Upper lobe of left lung (tissue), 6 donors: ENCODE results near the gene AHSA1. TPM values are rescaled to one million over a fixed set of nuclear protein-coding genes. Genes with fewer than 3 reads are reported as not detected.

Experiments used
- ATAC-seq, 2 donors: fragments of 200-7000 bp; cut with Tn5 transposase; one replicate each; pipeline ENCODE4 v1.9.1; 2022; ENCODE audit warnings: mild to moderate bottlenecking in 2 of 2, moderate library complexity in 2 of 2; ENCODE audit not compliant: low FRiP score in 2 of 2
- DNase-seq, 2 donors: peaks; one replicate each; pipeline ENCODE4 v3.0.0-alpha.2; 2019 to 2020
- H3K27ac ChIP-seq, 4 donors: fragments of 200-600 bp; sonication (generic); one replicate each; pipeline ENCODE4 v1.5.1; 2016 to 2019
- H3K27me3 ChIP-seq, 4 donors: fragments of 200-600 bp; sonication (generic); one replicate each; pipeline ENCODE4 v1.5.1; 2017 to 2019
- H3K36me3 ChIP-seq, 4 donors: fragments of 200-600 bp; sonication (generic); one replicate each; pipeline ENCODE4 v1.5.1; 2016 to 2019
- H3K4me1 ChIP-seq, 4 donors: fragments of 200-600 bp; sonication (generic); one replicate each; pipeline ENCODE4 v1.5.1; 2018 to 2019
- H3K4me3 ChIP-seq, 4 donors: fragments of 200-600 bp; sonication (generic); one replicate each; pipeline ENCODE4 v1.5.1; 2017 to 2019; ENCODE audit warnings: mild to moderate bottlenecking in 2 of 4, moderate library complexity in 1 of 4
- H3K9me3 ChIP-seq, 4 donors: fragments of 200-600 bp; sonication (generic); one replicate each; pipeline ENCODE4 v1.5.1; 2018 to 2019
- CTCF ChIP-seq, 6 experiments: fragments of 450-650 bp in 4 of 6; fragments of 200-600 bp in 2 of 6; sonication (generic) in 2 of 6; IDR thresholded peaks; one replicate each; pipeline ENCODE4 v1.5.1; 2016 to 2019; ENCODE audit warnings: antibody characterized with exemption in 6 of 6
- EP300 ChIP-seq, 4 donors: sonication (generic); formaldehyde crosslinking; IDR thresholded peaks; one replicate each; pipeline ENCODE4 v1.5.1; 2017; ENCODE audit warnings: antibody characterized with exemption in 4 of 4, control low read depth in 2 of 4
- POLR2A ChIP-seq, 4 donors: fragments of 450-650 bp; IDR thresholded peaks; one replicate each; pipeline ENCODE4 v1.5.1; 2016 to 2017; ENCODE audit warnings: antibody characterized with exemption in 4 of 4, mild to moderate bottlenecking in 2 of 4
- POLR2AphosphoS5 ChIP-seq, 2 donors: sonication (generic); formaldehyde crosslinking; IDR thresholded peaks; one replicate each; pipeline ENCODE4 v1.5.1; 2017; ENCODE audit warnings: antibody characterized with exemption in 2 of 2
- WGBS, 2 donors: methylation state at CpG; one replicate each; pipeline ENCODE4 v1.1.5; 2017 to 2018; 5-methylcytosine and 5-hydroxymethylcytosine counted together
- total RNA-seq, 6 donors: library from RNA; depleted of rRNA in 4 of 6; stranded (reverse); fragments of >200 nt in 4 of 6; gene quantifications; one replicate each; pipeline versions ENCODE4 v1.1.0 to v1.2.1, GENCODE V29; 2016 to 2021
- donor health status: DM: no; HTN: no; CAD: no; lungs with moderate emphysema.
- donor health status: DM: no; HTN: yes; CAD: no; lungs with severe emphysema.

Gene AHSA1
- total RNA-seq, 6 donors from 2014 or later: 41.9 to 110 (median 93.3) TPM

- Histone ChIP-seq H3K36me3 (no peaks in the 10 kb centered on the region), H3K4me3 (no peak overlapping the region), H3K9me3 (no peaks in the 10 kb centered on the region), H3K4me1 (no peaks in the 10 kb centered on the region), H3K27ac (no peak overlapping the region), H3K27me3 (no peaks in the 10 kb centered on the region)
- WGBS, 2 donors: 92% methylated on average over 6 of the region's 6 CpGs
- no peak for ATAC-seq
- DNase-seq: no peak
- TF ChIP-seq POLR2AphosphoS5 (IDR thresholded peaks at IDR 0.05) (no peak), EP300 (IDR thresholded peaks at IDR 0.05) (no peak), CTCF (IDR thresholded peaks at IDR 0.05) (no peak), POLR2A (IDR thresholded peaks at IDR 0.05) (no peak)
These were observed 31.1 kb downstream of the AHSA1 start for GRCh38 chr14:77489041-77489440.

- ATAC-seq (no peak), DNase-seq (no peak)
- no peaks in the 10 kb centered on the region for H3K27me3 ChIP-seq
- no peak overlapping the region for H3K27ac ChIP-seq
- no peaks in the 10 kb centered on the region for H3K36me3 ChIP-seq
- no peak overlapping the region for H3K4me3 ChIP-seq
- 82 to 88% methylated on average over 8 of the region's 8 CpGs for WGBS, 2 donors
- H3K9me3 ChIP-seq: no peaks in the 10 kb centered on the region
- TF ChIP-seq POLR2A (IDR thresholded peaks at IDR 0.05) (no peak), POLR2AphosphoS5 (IDR thresholded peaks at IDR 0.05) (no peak), EP300 (IDR thresholded peaks at IDR 0.05) (no peak), CTCF (IDR thresholded peaks at IDR 0.05) (no peak)
- no peaks in the 10 kb centered on the region for H3K4me1 ChIP-seq
These were observed 32.6 kb downstream of the AHSA1 start for GRCh38 chr14:77490347-77490986.

GRCh38 chr14:77491056-77491455, 33.2 kb downstream of the AHSA1 start:
- Histone ChIP-seq H3K9me3 (no peaks in the 10 kb centered on the region), H3K36me3 (no peaks in the 10 kb centered on the region), H3K27ac (no peak overlapping the region), H3K4me1 (no peaks in the 10 kb centered on the region), H3K27me3 (no peaks in the 10 kb centered on the region), H3K4me3 (no peak overlapping the region)
- 88 to 92% methylated on average over 4 to 5 of the region's 5 CpGs for WGBS, 2 donors
- TF ChIP-seq EP300 (IDR thresholded peaks at IDR 0.05) (no peak), POLR2A (IDR thresholded peaks at IDR 0.05) (no peak), CTCF (IDR thresholded peaks at IDR 0.05) (no peak), POLR2AphosphoS5 (IDR thresholded peaks at IDR 0.05) (no peak)
- no peak for DNase-seq
- ATAC-seq: no peak

GRCh38 chr14:77495334-77495733, 37.4 kb downstream of the AHSA1 start:
- Histone ChIP-seq H3K27me3 (peaks cover 0 to 23% (median 17%) of the 10 kb centered on the region in 4 donors), H3K27ac (no peak overlapping the region), H3K36me3 (no peaks in the 10 kb centered on the region), H3K4me1 (peaks cover 12 to 20% (median 15%) of the 10 kb centered on the region in 4 donors), H3K9me3 (no peaks in the 10 kb centered on the region), H3K4me3 (no peak overlapping the region)
- WGBS, 2 donors: 72 to 82% methylated on average over 7 of the region's 7 CpGs
- no peak for DNase-seq
- TF ChIP-seq POLR2A (IDR thresholded peaks at IDR 0.05) (no peak), EP300 (IDR thresholded peaks at IDR 0.05) (no peak), CTCF (IDR thresholded peaks at IDR 0.05) (no peak), POLR2AphosphoS5 (IDR thresholded peaks at IDR 0.05) (no peak)
- ATAC-seq: no peak
